Kidney tubule cell (primary cell): ENCODE measurements around the gene MFSD12.
A peak's percentile ranks its signal among the peaks of the same experiment; 100 is the strongest.

Experiments used
- DNase-seq: peaks from one replicate; pipeline ENCODE4 v3.0.0-alpha.2; 2018; ENCODE audit warnings: low spot score

The MFSD12 gene

DNA sequence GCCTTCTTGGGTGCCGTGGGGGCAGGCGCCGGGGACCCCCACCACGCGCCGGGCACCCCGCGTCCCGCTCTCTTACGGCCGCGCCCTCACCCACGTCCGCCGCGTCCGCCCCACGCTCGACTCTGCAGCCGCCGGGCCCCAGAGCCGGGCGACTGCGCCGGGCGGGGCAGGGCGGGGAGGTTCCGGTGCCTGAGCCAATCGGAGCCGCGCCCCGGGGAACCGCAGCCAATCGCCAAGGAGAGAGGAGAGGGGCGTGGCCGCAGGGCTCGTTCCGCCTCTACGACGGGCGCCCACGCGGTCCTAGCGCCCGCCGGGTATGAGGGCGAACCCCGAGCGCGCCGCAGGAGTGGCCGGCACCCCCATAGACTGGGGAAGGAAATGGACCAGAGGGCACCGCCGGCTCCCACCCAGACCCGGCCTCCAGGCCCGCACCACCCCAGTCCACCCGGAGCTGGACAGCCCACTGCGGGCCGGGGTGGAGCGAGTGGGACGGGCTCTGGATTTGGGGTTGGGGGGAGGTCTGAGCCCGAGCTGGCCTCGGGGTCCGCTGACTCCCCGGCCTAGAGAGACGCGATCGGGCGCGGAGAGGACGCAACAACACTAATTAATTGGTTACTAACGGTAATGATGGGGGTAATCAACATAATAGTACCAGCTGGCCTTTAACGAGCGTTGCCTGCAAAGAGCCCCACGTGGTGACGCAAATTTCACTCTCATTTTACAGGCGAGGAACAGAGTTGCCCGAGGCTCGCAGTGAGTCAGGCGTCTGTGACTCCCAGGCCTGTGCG lies at the start of gene MFSD12:
MFSD12 (minus strand) TSS at position 126 of the 788 bp plus-strand sequence. CDS start 183 bp downstream, outside the sequence.
- DNase-seq = peak; percentile 94

DNA sequence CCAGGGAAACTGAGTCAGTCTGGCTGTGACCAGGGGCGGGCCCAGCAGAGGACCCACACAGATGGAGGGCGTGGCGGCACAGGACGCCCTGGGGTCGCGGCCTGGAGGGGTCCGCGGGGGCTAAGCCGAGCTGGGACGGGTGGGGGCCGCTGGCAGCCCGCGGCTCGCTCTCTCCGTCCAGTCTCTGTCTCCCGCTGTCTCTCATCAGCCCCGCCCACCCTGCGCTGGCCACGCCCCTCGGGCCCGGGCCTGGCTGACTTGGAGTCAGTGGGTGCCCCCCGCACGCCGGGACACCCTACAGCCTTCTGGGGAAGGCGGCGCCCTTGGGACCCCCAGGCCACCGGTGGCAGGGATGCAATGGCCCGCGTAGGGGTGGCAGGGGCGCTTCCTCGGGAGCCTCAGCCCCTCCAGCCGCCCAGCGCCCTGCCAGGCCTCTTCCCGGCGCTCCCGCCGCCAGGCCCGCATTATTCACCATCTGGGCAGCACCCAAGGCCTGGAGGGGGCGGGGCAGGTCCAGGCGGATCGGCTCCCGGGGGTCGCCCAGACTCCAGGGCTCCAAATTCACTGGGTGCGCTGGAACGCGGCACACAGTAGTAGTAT lies 49.4 kb upstream of the MFSD12 start, which contains the start of gene TBXA2R:
TBXA2R (minus strand) TSS at position 186 of the 600 bp plus-strand sequence. CDS start 6,241 bp downstream, outside the sequence.
- DNase-seq = peak; percentile 41

DNA sequence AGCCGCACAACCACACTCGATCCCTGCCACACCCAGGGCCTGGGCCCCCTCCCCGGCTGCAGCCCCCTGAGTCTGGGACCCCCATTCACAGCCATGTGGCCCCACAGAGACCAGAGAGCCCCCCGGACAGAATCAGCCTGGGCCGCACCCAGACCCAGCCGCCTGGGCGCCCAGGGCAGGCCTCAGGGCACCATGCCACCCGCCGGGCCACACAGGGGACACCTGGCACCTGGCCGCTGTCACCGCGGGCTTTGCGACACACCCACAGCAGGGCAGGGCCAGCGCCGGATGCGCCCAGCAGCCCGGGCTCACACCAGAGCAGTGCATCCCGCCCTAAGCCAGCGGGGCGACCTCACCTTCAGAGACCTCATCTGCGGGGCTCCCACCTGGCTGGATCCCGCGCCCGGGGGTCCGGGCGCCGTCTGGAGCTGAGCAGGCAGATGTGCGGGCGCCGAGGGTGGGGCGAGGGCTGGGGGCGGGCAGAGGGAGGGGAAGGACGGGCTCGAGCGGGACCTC lies 48.8 kb upstream of the MFSD12 start:
- DNase-seq = peak; percentile 10

DNA sequence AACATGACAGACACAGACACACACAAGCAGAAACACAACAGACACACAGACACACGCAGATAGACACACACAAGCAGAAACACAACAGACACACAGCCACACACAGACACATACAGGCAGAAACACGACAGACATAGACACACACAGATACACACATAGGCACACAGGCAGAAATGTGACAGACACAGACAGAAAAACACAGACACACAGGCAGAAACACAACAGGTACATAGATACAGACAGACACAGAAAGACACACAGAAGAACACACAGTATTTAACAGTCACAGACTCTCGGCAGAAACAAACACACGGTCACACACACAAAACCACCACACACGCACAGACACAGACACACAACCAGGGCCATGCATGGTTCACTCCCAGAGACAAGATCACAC lies 48.4 kb upstream of the MFSD12 start:
- no peak for DNase-seq

DNA sequence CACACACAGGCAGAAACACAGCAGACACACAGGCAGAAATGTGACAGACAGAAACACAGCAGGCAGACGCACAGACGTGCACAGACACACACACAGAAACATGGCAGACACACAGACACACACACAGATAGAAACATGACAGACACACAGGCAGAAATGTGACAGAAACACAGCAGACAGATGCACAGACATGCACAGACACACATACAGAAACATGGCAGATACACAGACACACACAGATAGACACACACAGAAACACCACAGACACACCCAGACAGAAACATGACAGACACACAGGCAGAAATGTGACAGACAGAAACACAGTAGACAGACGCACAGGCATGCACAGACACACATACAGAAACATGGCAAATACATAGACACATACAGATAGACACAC lies 48.0 kb upstream of the MFSD12 start:
- no peak for DNase-seq

DNA sequence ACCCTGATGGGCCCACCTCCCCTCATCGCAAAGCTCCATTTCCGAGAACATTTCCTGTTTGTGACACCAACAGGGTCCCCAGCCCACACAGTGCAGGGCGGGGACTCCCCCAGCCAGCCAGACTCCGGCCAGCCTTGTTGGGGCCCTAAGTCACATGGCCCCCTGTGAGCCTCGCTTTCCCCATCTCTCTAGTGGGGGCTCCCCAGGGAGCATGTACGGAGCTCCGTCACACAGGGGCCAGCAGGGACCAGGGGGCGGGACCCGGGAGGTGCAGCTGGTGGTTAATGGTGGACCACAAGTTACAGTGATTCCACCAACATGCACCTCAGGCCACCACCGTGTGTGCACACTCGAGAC lies 47.6 kb upstream of the MFSD12 start:
- DNase-seq = no peak

DNA sequence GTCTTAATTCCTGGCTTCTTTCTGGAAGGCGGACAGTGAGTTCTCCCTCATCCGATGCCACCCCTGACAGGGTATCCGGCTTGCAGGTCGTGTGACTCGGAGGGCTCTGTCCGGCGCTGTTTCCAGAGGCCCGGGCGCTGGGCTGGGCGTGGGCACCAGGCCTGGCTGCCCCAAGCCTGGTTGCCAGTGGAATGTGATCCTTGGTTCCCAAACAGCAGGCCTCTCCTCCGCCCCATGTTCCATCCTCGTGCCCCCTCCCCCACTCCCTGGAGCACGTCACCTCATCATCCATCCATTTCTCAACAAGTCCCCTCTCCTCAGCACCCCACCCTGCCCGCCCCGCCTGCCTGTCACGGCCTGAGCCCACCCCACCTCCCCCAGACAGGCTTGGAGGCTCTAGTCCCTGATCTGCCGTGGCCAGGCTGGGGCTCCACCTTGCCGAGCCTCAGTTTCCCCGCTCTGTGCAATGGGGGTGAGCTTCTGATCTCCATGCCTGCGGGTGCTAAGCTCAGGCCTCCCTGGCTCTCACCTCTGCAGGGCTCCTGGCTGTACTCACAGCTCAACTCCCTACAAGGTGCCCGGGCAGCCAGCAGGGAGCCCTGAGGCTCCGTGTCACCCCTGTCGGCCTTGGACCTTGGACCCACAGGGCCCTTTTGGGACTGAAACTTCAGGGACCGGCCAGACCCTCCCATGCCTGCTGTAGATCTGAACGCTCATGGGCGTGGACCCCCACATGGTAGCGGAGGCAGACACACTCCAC lies 47.0 kb upstream of the MFSD12 start:
- DNase-seq = no peak

DNA sequence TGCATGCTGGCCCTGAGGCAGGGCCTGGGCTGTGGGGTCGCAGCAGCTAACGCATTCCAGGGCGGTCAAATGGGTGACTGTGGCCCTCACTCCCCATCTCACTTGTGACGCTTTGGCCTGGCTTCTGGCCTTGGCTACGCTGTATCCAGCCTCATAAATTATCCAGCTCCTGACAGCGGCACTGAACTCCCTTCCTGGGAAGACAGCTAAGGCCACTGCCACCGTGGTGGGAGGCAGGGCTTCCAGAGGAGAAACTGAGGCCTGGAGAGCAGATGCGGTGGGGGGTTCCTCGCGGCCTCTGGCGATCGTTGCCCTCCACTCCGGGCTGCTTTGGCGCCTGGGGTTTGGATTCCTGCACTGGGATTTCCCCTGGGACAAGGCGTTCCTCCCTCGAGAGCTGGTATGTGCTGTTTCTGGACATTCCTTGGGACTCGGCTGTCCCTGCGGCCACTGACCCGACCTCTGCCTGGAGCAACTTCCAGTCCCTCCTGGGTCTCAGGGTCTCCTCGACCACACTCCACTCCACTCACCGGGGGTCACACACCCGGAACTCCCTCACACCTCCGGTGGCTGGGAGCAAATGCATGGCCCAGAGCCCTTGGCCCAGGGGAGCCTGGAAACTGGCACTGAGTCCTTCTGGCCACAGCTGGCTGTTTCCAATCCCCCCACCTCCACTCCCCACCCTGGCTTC lies 45.9 kb upstream of the MFSD12 start:
- DNase-seq = peak; percentile 42

DNA sequence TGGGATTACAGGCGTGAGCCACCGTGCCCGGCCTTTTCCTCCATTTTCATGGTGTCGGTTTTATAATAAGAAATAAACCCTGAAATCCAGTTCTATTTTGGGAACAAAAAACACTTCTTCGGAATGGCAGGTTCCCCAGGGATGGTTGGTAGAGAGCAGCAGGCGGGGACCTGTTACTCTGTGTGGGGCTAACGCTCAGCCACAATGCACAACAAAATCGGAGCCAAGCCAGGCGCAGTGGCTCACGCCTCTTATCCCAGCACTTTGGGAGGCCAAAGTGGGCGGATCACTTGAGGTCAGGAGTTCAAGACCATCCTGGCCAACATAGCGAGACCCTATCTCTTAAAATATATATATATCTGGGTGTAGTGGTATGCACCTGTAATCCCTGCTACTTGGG lies 43.6 kb upstream of the MFSD12 start:
- DNase-seq = no peak

DNA sequence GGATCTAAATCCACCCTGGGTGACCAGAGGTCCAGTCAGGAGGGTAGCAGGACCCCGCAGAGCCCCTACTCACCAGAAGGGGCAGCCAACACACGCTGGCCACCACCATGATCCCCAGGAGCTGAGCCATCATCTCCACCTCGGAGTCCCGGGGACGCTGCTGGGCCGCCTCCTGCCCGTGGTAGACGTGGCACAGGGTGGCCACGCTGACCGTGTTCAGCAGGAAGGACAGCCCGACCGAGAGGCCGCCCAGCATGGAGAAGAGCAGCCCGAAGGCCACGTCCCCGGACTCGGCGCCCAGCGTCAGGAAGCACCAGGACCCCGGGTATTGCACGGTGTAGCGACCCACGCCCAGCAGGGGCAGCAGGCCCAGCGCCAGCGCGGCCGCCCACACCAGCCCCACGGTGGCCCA lies 42.4 kb upstream of the MFSD12 start:
- DNase-seq = no peak

DNA sequence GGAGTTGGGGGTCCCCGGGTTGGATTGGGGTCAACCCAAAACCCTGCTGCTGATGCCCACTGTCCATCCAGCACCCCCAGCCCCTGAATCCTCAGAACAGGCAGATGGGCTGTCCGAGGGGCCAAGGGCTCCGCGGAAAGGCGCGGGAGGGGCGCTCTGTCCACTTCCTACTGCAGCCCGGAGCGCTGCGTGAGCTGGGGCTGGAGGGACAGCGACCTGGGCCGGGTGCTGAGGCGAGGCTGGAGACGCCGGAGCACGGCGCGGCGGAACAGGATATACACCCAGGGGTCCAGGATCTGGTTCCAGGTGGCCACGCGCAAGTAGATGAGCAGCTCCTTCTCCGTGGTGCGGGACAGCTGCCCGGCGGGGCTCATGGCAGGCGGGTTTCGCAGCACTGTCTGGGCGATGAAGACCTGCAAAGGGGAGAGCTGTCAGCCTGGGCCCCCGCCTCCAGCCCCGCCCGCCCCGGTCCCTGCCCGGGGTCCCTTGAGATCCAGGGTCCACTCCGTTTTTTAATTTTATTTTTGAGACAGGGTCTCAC lies 38.2 kb upstream of the MFSD12 start:
- DNase-seq = no peak

DNA sequence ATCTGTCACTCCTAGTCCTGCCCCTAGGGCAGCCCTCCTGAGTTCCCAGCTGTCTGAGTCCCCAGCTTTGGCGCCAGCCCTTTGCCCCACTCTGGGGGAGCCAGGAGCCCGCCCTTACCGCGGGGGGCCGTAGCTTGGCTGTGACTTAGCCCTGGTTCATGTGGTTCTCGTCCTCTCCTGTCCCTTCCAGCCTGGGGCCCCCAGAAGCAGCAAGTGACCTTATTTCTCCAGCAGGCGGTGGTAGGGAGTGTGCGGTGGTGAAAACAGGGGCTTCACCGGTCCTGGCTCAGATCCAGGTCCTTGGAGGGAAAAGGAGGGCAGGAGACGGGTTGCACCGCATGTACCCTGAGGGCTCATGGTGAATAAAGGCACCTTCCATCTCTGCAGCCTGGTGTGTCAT lies 35.8 kb upstream of the MFSD12 start:
- no peak for DNase-seq

DNA sequence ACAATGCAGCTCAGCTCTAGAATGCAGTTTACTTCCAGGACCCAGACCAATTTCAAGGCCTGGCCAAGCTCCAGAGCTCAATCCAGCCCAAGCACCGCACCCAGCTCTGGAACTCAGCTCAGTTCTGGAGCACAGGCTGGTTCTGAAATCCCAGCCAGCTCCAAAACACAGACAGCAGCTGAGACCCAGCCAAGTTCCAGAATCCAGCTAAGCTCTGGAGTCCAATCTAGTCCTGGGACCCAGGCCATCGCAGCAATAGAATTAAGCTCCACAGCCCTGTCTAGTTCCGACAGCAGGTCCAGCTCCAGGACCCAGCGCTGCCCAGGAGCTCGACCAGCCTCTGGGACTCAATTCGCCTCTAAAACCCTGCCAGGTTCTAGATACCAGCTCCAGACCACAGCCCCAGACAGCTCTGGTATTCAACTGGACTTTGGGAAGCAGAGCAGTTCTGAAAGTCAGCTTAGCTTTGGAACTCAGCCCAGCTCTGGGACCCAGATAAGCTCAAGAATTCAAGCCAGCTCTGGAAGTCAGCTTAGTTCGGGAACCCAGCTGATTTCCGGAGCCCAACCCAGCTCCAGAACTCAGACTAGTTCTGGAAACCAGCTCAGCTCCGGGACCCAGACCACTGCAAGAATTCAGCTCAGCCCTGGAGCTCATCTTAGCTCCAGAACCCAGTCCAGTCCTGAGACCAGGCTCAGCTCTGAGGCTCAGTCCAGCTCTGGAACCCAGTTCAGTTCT lies 34.7 kb upstream of the MFSD12 start:
- no peak for DNase-seq

DNA sequence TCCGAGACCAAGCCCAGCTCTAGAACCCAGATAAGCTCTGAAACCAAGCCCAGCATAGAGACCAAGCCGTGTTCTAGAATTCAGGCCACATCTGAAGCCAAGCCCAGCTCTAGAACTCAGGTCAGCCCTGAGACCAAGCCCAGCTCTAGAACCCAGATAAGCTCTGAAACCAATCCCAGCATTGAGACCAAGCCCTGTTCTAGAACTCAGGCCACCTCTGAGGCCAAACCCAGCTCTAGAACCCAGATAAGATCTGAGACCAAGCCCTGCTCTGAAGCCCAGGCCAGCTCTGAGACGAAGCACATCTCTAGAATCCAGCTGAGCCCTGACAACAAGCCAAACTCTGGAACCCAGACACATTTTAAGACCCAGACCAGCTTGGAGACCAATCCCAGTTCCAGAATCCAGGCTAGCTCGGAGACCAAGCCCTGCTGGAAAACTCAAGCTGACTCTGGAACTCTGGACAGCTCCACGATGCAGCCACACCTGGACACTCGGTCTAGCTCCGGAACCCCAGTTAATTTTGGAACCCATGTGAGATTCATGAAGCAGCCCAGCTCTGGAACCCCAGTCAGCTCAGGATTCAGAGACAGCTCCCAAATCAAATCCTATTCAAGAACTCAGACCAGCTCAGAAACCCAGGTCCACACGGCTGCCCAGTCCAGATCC lies 33.7 kb upstream of the MFSD12 start:
- no peak for DNase-seq

DNA sequence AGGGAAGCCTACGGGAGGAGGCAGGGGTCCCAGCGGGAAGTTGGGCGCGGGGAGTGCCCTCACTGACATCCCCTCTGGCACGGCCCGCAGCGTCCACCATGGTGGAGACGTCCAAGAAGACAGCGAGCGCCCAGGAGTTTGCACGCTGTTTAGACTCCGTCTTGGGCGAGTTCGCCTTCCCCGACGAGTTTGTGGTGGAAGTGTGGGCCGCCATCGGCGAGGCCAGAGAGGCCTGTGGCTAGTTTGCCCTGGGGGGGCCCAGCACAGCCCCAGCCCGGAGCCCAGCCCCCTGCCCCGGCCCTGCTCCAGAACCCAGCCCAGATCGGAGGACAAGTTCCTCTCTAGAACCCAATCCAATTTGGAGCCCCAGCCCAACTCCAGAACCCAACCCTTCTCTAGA lies 32.6 kb upstream of the MFSD12 start:
- DNase-seq = no peak

DNA sequence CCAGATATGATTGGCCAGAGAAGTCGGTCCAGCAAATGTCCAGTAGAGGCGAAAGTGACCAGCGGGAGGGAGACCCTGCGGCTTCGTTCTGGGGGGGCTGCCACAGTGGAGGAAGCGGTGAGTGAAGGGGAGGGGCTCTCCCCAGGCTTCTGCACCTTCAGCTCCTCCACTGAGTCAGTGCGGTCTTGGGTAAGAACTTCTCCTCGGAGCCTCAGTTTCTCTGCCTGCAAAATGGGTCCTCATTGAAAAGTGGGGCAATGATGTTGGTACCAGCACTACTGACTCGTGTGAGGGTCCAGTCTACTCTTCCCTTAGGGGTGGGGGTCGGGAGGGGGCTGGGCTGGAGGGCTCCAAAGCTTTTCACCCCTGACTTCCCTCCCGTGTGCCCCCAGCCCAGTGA lies 32.1 kb upstream of the MFSD12 start:
- no peak for DNase-seq

DNA sequence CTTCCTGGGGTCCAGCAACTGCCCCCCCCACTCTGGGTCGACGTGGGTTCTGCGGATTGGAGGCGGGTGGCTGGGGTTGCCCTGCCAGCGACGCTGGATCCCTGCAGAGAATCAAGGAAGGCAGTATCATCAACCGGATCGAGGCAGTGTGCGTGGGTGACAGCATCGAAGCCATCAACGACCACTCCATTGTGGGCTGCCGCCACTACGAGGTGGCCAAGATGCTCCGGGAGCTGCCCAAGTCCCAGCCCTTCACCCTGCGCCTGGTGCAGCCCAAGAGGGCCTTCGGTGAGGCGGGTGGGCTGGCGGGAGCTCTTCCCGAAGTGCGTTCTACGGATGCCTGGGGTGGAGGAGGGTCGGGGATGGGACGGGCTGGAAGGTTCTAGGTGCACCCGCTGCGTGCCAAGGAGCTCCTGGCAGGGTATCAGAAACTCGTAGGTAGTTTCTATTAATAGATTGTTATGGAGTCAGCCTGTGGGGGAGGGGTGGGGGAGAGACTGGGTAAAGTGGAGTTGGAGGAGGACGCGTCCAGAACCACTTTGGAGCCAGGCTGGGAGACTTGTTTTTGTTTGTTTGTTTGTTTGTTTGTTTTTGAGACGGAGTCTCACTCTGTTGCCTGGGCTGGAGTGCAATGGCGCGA lies 29.4 kb upstream of the MFSD12 start:
- no peak for DNase-seq

DNA sequence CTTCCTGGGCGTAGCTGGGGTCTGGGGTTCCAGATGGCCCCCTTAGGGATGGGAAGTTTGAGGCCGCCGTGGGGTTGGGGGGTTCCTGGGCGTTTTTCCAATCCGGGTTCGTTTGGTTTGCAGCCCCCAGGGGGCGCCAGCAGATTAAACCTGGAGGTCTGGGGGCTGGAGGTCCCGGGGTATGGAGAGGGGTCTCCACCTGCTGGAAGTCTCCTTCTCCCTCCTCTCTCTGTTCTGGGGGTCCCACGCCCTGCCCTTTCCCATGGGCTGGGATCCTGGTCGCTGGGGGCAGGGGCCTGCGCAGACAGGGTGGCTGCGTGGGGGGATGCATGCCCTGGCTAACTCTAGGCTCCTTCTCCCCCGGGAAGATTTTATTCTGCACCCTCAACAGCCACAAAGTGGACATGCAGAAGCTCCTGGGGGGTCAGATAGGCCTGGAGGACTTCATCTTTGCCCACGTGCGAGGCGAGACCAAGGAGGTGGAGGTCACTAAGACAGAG lies 28.8 kb upstream of the MFSD12 start:
- DNase-seq = no peak

DNA sequence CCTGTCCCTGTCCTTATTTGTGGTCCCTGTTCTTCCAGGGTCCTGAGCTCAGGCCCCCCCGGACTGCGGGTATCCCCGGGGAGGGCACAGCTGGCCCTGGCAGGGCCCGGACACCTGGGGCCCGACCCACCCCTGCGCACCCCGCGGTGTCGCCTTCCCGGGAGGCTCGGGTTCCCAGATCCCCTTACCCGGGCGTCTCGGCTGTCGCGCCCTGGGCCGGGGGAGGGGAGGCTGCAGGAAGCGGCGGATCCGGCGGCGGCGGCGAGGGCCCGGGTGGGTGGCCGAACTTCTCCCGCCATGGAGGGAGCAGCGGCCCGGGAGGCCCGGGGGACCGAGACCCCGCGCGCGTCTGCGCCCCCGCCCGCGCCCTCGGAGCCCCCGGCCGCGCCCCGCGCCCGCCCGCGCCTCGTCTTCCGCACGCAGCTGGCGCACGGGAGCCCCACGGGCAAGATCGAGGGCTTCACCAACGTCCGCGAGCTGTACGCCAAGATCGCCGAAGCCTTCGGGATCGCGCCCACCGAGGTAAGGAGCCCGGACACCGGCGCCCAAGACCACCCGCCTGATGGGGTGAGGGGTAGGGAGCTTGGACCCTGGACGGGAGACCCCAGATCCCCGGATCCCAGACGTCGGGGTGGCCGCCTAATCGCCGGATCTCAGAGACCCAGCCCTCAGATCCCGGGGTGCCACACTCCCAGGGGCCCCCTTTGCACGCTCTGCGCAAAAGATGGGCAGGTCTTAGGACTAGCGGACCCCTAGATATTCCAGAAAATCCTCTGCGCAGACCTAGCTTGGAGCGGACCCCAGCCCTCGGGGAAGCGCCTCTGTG lies 28.1 kb upstream of the MFSD12 start, which contains the start of gene GIPC3:
GIPC3 (plus strand) TSS at position 178 of the 826 bp plus-strand sequence; CDS start at position 298, 120 bp downstream.
- DNase-seq = no peak
